Pancreas (tissue), 10 donors: ENCODE measurements around the gene DPPA2. TPM values are rescaled to one million over a fixed set of nuclear protein-coding genes. Genes with fewer than 3 reads are reported as not detected.
A peak's percentile ranks its signal among the peaks of the same experiment; 100 is the strongest.

Experiments
- ATAC-seq, 4 donors: fragments of 200-7000 bp; cut with Tn5 transposase; one replicate each; pipeline versions ENCODE4 v1.8.0 to v1.9.1; 2020; ENCODE audit warnings: mild to moderate bottlenecking in 4 of 4, moderate library complexity in 4 of 4
- DNase-seq, 6 donors: peaks; one replicate each; pipeline ENCODE4 v3.0.0-alpha.2; 2020
- FAIRE-seq: peaks from 2 replicates; lab custom pipeline; 2012; peaks lifted over from hg19 to GRCh38; lab: Jason Lieb, UNC
- H3K27ac ChIP-seq, 4 donors: fragments of 200-600 bp; sonication (generic); 1 replicate in 3 of 4; 2 replicates in 1 of 4; pipeline versions ENCODE4 v1.5.0 to v1.8.0; 2020
- H3K27me3 ChIP-seq, 4 donors: fragments of 200-600 bp; one replicate each; pipeline ENCODE4 v1.8.0; 2021
- H3K36me3 ChIP-seq, 3 donors: fragments of 200-600 bp; sonication (generic) in 1 of 3; one replicate each; pipeline versions ENCODE4 v1.5.0 to v1.8.0; 2020 to 2021
- H3K4me1 ChIP-seq, 3 donors: fragments of 200-600 bp; one replicate each; pipeline ENCODE4 v1.8.0; 2021
- H3K4me3 ChIP-seq, 4 donors: fragments of 200-600 bp; sonication (generic) in 2 of 4; one replicate each; pipeline versions ENCODE4 v1.5.0 to v1.8.0; 2020 to 2021
- H3K9me3 ChIP-seq, 4 donors: fragments of 200-600 bp; one replicate each; pipeline ENCODE4 v1.8.0; 2021
- CTCF ChIP-seq, 4 donors: fragments of 200-600 bp; sonication (generic) in 3 of 4; IDR thresholded peaks; one replicate each; pipeline versions ENCODE4 v1.5.0 to v1.8.0; 2021; ENCODE audit warnings: antibody characterized with exemption in 4 of 4
- WGBS, 2 donors: extraction: QIAGEN DNeasy Blood & Tissue Kit; methylation state at CpG; one replicate each; pipeline ENCODE4 v1.1.7; 2013; 5-methylcytosine and 5-hydroxymethylcytosine counted together
- intact Hi-C, 3 donors: fragments of 100-400 bp; cut with DNase I; formaldehyde crosslinking; loops; one replicate each; pipeline versions ENCODE4 v1.11.1 to v1.14.2; 2022
- polyA plus RNA-seq, 2 donors: library from polyadenylated mRNA; stranded (reverse); fragments of 200-250 nt; gene quantifications; one replicate each; pipeline ENCODE4 v1.2.3, GENCODE V29; 2013
- total RNA-seq, 6 donors: library from RNA; stranded (reverse); fragmentation: NEBNext Ultra II Directional in 4 of 6; extraction: Animal tissue kit (Norgen Biotek cat#: 25700) in 4 of 6; gene quantifications; one replicate each; pipeline versions ENCODE4 v1.2.1 to v1.2.4, GENCODE V29; 2021 to 2023
- donor health status: healthy with polysubstance abuse.
- donor health status: DM: no; HTN: no; CAD: no; lungs with moderate emphysema.
- donor health status: DM: no; HTN: no; CAD: no.
- donor health status: control.
- donor health status: control.
- donor health status: Bipolar disorder and iron deficiency.
- donor health status: DM: yes; HTN: yes; CAD: no.
- donor health status: DM: no; HTN: no; CAD: no.
- donor health status: DM: no; HTN: no; CAD: no.
- donor health status: DM: yes; HTN: yes; CAD: no.

The DPPA2 gene
- total and polyA plus RNA-seq, 8 donors = not detected

GRCh38 chr3:109284071-109284470, 32.2 kb downstream of the DPPA2 start:
- FAIRE-seq (no peak), ATAC-seq (no peak), DNase-seq (no peak)
- H3K4me3 ChIP-seq = no peak overlapping the region
- no peaks in the 10 kb centered on the region for H3K9me3 ChIP-seq
- no peaks in the 10 kb centered on the region for H3K36me3 ChIP-seq
- TF ChIP-seq CTCF (IDR thresholded peaks at IDR 0.05) = no peak
- H3K27ac ChIP-seq = no peak overlapping the region
- no peaks in the 10 kb centered on the region for H3K4me1 ChIP-seq
- H3K27me3 ChIP-seq = no peaks in the 10 kb centered on the region
- intact Hi-C loops = no loop called here

GRCh38 chr3:109278546-109278945, 37.8 kb downstream of the DPPA2 start:
- TF ChIP-seq CTCF (IDR thresholded peaks at IDR 0.05) = no peak
- Histone ChIP-seq H3K4me3 (no peak overlapping the region), H3K36me3 (no peaks in the 10 kb centered on the region), H3K9me3 (no peaks in the 10 kb centered on the region), H3K4me1 (no peaks in the 10 kb centered on the region), H3K27ac (no peak overlapping the region), H3K27me3 (no peaks in the 10 kb centered on the region)
- FAIRE-seq (no peak), DNase-seq (no peak), ATAC-seq (no peak)
- intact Hi-C loops = no loop called here
- 83 to 85% methylated on average over 1 of the region's 1 CpG for WGBS, 2 donors

- intact Hi-C loops = no loop called here
- DNase-seq (no peak), FAIRE-seq (no peak)
Measured at GRCh38 chr3:109278141-109278540, 38.2 kb downstream of the DPPA2 start.

GRCh38 chr3:109275702-109276293, 40.5 kb downstream of the DPPA2 start:
- no peak overlapping the region for H3K4me3 ChIP-seq
- intact Hi-C loops = no loop called here
- H3K27ac ChIP-seq = no peak overlapping the region
- WGBS, 2 donors = 8 to 13% methylated on average over 9 of the region's 9 CpGs
- H3K9me3 ChIP-seq = no peaks in the 10 kb centered on the region
- H3K36me3 ChIP-seq = no peaks in the 10 kb centered on the region
- peak in 3 of 4 donors; percentile 21 to 38 (median 22) for TF ChIP-seq CTCF (IDR thresholded peaks at IDR 0.05)
- DNase-seq (peak in 2 of 6 donors; percentile 5 to 11), FAIRE-seq (no peak), ATAC-seq (peak in 3 of 4 donors; percentile 68 to 77 (median 74))
- H3K27me3 ChIP-seq = no peaks in the 10 kb centered on the region
- H3K4me1 ChIP-seq = no peaks in the 10 kb centered on the region

More at GRCh38 chr3:109278141-109278540, 38.2 kb downstream of the DPPA2 start:
- Histone ChIP-seq H3K27me3 (no peaks in the 10 kb centered on the region), H3K4me3 (no peak overlapping the region), H3K27ac (no peak overlapping the region), H3K36me3 (no peaks in the 10 kb centered on the region), H3K4me1 (no peaks in the 10 kb centered on the region), H3K9me3 (no peaks in the 10 kb centered on the region)
- no peak for TF ChIP-seq CTCF (IDR thresholded peaks at IDR 0.05)
- WGBS, 2 donors = 36 to 42% methylated on average over 3 of the region's 3 CpGs
- no peak for ATAC-seq

- 91 to 92% methylated on average over 7 of the region's 7 CpGs for WGBS, 2 donors
- no peaks in the 10 kb centered on the region for H3K4me1 ChIP-seq
- FAIRE-seq = no peak
- H3K36me3 ChIP-seq = no peaks in the 10 kb centered on the region
- H3K27ac ChIP-seq = no peak overlapping the region
- ATAC-seq = no peak
- no peaks in the 10 kb centered on the region for H3K27me3 ChIP-seq
- no peaks in the 10 kb centered on the region for H3K9me3 ChIP-seq
- H3K4me3 ChIP-seq = no peak overlapping the region
- intact Hi-C loops = no loop called here
- TF ChIP-seq CTCF (IDR thresholded peaks at IDR 0.05) = no peak
- DNase-seq = no peak
Measured at GRCh38 chr3:109270779-109271178, 45.5 kb downstream of the DPPA2 start.
